ENCODE data around the gene GNB5.

The GNB5 gene

DNA sequence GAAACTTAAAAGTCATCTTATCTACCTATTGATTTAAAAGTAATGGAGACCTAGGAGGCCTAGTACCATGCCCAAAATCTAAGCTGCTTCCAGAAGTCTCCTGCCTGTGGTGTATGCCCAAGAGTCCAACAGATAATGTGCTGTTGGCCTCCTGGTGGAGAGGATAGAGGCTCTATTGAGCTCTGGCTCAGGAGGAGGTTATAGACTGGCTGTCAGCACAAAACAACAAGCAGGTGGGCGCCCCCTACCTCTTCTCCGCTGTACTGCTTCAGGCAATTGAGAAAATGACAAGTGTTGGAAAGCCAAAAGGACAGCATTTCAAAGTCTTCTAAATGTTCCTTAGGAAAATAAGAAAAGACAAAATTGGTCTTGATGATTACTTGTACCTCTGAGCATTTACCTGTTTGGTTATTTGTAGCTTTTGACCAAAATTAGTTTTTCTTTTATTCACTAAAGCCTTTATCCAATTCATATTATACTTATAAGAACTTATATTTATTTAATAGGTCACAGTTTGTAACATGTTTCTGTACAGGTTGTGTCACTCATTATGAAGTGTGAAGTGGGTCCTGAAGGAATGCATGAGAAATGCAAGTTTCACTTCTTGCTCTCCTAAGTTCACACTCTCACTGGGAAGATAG is 17.2 kb upstream of the GNB5 start:
- TF ChIP-seq, protein P1, sequence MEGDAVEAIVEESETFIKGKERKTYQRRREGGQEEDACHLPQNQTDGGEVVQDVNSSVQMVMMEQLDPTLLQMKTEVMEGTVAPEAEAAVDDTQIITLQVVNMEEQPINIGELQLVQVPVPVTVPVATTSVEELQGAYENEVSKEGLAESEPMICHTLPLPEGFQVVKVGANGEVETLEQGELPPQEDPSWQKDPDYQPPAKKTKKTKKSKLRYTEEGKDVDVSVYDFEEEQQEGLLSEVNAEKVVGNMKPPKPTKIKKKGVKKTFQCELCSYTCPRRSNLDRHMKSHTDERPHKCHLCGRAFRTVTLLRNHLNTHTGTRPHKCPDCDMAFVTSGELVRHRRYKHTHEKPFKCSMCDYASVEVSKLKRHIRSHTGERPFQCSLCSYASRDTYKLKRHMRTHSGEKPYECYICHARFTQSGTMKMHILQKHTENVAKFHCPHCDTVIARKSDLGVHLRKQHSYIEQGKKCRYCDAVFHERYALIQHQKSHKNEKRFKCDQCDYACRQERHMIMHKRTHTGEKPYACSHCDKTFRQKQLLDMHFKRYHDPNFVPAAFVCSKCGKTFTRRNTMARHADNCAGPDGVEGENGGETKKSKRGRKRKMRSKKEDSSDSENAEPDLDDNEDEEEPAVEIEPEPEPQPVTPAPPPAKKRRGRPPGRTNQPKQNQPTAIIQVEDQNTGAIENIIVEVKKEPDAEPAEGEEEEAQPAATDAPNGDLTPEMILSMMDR (IDR thresholded peaks at IDR 0.05; ENCODE audit: low read depth, low read length), result peak; percentile 93
- no peak overlapping the region for H3K4me3 ChIP-seq (ENCODE audit: low read depth, low read length)

DNA sequence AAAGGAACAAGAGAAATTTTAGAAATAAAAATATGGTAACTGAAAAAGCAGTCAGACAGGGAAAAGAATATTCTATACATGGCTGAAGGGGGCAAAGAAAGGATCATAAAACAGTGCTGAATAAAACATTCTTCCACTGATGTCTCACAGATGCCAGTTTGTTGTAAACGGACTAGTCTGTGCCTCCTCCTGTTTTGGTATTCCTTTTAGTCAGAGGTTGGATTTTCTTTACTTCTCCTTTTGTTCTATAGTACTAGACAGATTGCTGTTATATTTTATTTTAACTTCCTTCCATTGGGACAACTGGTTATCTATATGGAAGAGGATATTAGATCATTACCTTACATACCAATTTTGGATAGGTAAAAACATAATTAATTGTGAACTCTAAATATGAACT is 16.0 kb upstream of the GNB5 start:
- TF ChIP-seq, protein P1 (IDR thresholded peaks at IDR 0.05; ENCODE audit: low read depth, low read length), result no peak
- H3K4me3 ChIP-seq (ENCODE audit: low read depth, low read length), result no peak overlapping the region

DNA sequence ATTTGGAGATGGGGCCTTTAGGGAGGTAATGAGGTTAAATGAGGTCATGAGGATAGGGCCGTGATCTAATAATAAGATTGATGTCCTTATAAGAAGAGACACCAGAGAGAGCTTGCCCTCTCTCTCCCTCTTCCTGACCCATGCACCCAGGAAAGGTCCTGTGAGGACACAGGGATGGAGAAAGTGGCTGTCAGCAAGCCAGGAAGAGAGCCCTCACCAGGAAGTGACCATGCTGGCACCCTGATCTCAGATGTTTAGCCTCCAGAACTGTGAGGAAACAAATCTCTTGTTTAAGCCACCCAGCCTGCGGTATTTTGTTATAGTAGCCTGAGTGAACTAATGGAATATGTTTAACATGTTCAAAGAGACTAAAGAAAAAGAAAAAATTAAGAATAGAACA is 15.3 kb upstream of the GNB5 start:
- no peak overlapping the region for H3K4me3 ChIP-seq (ENCODE audit: low read depth, low read length)
- TF ChIP-seq, protein P1 (IDR thresholded peaks at IDR 0.05; ENCODE audit: low read depth, low read length), result no peak

DNA sequence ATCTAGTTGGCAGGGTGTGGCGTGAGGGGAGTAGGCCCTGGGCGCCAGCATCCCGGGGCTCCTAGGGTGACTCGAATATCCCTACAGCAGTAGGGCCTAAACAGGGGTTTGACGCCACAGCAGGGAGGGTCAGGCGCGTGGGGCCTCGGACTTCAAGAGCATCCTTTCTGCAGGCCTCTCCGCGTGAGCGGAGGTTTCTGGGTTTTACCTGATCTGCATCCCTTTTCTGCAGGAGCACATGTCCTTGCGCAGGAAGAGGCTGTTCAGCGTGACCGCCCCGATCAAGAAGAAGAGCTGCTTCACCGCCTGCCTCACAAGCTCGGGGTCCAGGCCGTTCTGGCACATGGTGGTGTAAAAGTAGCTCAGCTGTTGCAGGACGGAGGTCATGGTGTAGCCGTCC is 13.5 kb upstream of the GNB5 start:
- H3K4me3 ChIP-seq (ENCODE audit: low read depth, low read length), result no peak overlapping the region
- TF ChIP-seq, protein P1 (IDR thresholded peaks at IDR 0.05; ENCODE audit: low read depth, low read length), result no peak

DNA sequence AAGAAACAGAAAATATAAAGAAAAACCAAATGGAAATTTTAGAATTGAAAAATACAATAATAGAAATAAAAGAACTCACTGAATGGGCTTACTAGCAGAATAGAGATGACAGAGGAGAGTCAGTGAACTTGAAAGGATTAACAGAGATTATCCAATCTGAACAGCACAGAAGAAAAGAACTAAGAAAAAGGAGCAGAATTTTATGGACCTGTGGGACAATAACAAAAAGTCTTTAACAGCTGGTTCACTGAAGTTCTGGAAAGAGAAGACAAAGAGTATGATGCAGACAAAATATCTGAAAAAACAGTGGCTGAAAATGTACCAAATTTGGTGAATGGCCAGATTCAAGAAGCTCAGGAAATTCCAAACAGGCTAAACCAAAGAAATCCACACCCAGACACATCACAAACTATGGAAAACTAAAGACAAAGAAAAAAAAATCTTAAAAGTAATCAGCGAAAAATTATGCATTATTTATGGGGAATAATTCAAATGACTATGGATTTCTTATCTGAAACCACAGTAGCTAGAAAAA is 9.7 kb upstream of the GNB5 start:
- no peak overlapping the region for H3K4me3 ChIP-seq (ENCODE audit: low read depth, low read length)
- TF ChIP-seq, protein P1 (IDR thresholded peaks at IDR 0.05; ENCODE audit: low read depth, low read length), result no peak

DNA sequence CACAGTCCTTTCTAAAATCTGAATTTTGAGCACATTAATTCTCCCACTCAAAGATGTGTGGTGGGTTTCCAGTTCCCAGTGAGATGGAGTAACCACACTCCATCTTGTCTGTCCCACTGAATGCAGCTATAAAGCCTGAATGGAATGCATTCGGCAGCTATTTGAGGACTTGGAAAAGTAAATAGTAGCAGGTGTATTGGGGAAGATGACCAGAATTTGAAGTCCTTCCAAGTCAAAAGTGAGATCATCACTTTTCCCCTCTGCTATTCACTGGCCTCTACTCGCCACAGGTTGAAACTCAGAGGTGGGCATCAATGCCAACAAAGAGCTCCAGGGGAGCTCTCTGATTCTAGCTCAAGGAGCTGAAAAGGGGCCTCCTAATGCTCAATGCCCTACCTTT is 8.1 kb upstream of the GNB5 start:
- TF ChIP-seq, protein P1 (IDR thresholded peaks at IDR 0.05; ENCODE audit: low read depth, low read length), result no peak
- no peak overlapping the region for H3K4me3 ChIP-seq (ENCODE audit: low read depth, low read length)

DNA sequence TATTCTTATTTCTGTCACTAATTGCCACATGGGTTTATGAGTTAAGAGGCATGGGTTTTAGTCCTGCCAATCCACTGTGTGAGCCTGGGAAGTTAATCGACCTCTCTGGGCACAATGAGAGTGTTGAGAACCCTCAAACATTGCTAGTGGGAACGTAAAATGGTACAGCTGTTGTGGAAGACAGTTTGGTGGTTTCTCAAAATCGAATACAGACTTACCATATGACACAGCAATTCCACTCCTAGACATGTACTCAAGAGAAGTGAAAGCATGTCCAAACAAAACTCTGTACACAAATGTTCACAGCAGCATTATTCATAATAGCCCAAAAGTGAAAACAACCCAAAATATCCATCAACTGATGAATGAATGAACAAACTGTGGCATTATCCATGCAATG is 5.7 kb upstream of the GNB5 start:
- no peak overlapping the region for H3K4me3 ChIP-seq (ENCODE audit: low read depth, low read length)
- TF ChIP-seq, protein P1 (IDR thresholded peaks at IDR 0.05; ENCODE audit: low read depth, low read length), result no peak
